Measurements from ENCODE around the gene OTOS. TPM values are rescaled to one million over a fixed set of nuclear protein-coding genes. Genes with fewer than 3 reads are reported as not detected.

OTOS gene
- total RNA-seq, 1 donor from 2014 or later, result not detected

DNA sequence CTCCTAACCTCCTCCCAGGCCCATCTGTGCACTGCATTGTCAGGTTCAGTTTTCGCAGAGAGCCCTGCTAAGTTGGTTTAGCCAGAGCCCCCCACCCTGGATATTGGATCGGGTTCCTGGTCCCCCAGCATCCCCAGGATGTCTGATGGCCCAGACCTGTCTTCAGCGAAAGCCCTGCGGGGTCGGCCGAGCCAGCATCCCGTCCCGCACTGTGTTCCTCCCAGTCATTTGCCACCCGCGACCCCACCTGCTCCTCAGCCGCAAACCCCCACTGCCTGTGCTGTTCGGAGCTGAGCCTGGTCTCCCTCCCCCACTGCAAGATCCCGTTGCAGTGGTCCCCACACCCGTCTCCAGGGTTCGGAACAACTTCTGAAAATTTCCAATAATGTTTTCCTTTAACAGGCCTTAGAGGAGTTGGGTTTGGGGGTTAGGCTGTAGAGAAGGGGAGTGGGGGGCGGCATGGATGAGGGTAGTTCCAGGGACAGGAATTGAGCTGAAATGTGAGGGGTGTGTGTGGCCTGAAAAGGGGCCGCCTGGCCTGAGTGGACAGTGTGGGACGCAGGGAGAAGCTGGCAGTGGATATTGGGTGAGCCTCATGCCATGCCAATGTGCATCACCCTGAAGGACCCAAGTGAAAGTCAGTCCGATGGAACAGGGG is 2.7 kb downstream of the OTOS start:
- Histone ChIP-seq H3K4me3 (ENCODE audit: low read depth, low read length) (no peak overlapping the region), H3K36me3 (ENCODE audit: control insufficient read depth, insufficient read depth, low read length) (no peaks in the 10 kb centered on the region), H3K27me3 (ENCODE audit: control insufficient read depth, insufficient read depth, low read length) (peaks cover 28% of the 10 kb centered on the region)
- no peak for DNase-seq (ENCODE audit: low read depth)
- TF ChIP-seq CTCF (IDR thresholded peaks at IDR 0.05; ENCODE audit: insufficient read depth, low read length, poor library complexity, severe bottlenecking), result no peak

DNA sequence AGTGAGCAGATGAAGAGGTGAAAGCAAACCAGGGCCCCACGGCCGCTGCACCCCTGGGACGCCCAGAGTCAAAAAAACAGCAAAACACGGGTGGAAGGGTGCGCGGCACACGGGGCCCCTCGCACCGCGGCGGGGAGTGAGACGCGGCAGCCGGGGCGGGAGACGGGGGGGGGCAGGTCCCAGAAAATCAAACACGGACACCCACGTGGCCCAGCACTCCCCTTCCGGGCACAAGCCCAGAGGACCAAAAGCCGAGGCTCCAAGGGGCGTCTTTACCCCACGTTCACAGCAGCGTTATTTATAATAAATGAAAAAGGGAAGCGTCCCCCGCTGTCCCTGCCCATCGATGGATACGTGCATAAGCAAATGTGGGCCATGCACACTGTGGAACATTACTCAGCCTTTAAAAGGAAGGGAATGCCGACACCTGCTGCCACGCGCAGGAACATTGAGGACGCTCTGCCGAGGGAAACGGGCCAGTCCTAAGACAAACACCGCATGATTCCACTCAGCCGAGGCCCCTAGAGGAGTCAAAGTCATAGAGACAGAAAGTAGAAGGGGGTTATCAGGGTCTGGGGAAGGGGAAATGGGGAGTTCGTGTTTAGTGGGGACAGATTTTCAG is 3.7 kb downstream of the OTOS start:
- H3K4me3 ChIP-seq (ENCODE audit: low read depth, low read length), result peak overlapping the region; percentile 67
- DNase-seq (ENCODE audit: low read depth), result no peak
- TF ChIP-seq CTCF (IDR thresholded peaks at IDR 0.05; ENCODE audit: insufficient read depth, low read length, poor library complexity, severe bottlenecking), result no peak
- peaks cover 22% of the 10 kb centered on the region for H3K27me3 ChIP-seq (ENCODE audit: control insufficient read depth, insufficient read depth, low read length)
- H3K36me3 ChIP-seq (ENCODE audit: control insufficient read depth, insufficient read depth, low read length), result no peaks in the 10 kb centered on the region

GRCh38 chr2:240136013-240136670 is 4.3 kb downstream of the OTOS start, which contains the start of gene COPS9:
Gene COPS9 (minus strand): TSS chr2:240136305. CDS start chr2:240136284, 21 bp downstream.
- Histone ChIP-seq H3K4me3 (ENCODE audit: low read depth, low read length) (peak within 1 kb of the TSS; percentile 67), H3K27me3 (ENCODE audit: control insufficient read depth, insufficient read depth, low read length) (peaks cover 19% of the 10 kb centered on the region), H3K36me3 (ENCODE audit: control insufficient read depth, insufficient read depth, low read length) (no peaks in the 10 kb centered on the region)
- DNase-seq (ENCODE audit: low read depth), result peak; percentile 44
- no peak for TF ChIP-seq CTCF (IDR thresholded peaks at IDR 0.05; ENCODE audit: insufficient read depth, low read length, poor library complexity, severe bottlenecking)

DNA sequence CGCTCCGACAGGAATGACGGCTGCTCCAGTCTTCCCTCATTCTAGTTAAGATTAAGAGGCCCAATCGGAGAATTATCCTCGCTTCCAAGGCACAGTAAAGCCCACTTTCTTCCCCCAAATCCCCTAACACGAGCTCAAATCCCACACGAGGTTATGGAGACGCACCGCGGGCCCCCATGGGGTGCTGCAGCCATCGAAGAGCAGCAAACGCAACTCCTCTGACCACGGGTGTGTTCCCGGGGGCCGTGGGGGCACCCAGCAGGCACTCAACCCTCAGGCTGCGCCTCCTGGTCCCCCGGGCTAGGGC is 4.8 kb downstream of the OTOS start:
- peak overlapping the region; percentile 67 for H3K4me3 ChIP-seq (ENCODE audit: low read depth, low read length)
- DNase-seq (ENCODE audit: low read depth), result no peak
- no peak for TF ChIP-seq CTCF (IDR thresholded peaks at IDR 0.05; ENCODE audit: insufficient read depth, low read length, poor library complexity, severe bottlenecking)
- H3K36me3 ChIP-seq (ENCODE audit: control insufficient read depth, insufficient read depth, low read length), result no peaks in the 10 kb centered on the region
- peaks cover 16% of the 10 kb centered on the region for H3K27me3 ChIP-seq (ENCODE audit: control insufficient read depth, insufficient read depth, low read length)

GRCh38 chr2:240134956-240135520 is 5.4 kb downstream of the OTOS start:
- H3K4me3 ChIP-seq (ENCODE audit: low read depth, low read length), result peak overlapping the region; percentile 67
- peaks cover 10% of the 10 kb centered on the region for H3K27me3 ChIP-seq (ENCODE audit: control insufficient read depth, insufficient read depth, low read length)
- DNase-seq (ENCODE audit: low read depth), result no peak
- H3K36me3 ChIP-seq (ENCODE audit: control insufficient read depth, insufficient read depth, low read length), result peaks cover 1% of the 10 kb centered on the region
- TF ChIP-seq CTCF (IDR thresholded peaks at IDR 0.05; ENCODE audit: insufficient read depth, low read length, poor library complexity, severe bottlenecking), result no peak
